Panc1 (cell line): ENCODE measurements around the gene NSUN2. TPM values are rescaled to one million over a fixed set of nuclear protein-coding genes. Genes with fewer than 3 reads are reported as not detected.

Experiments
- ATAC-seq: fragments of 200-7000 bp; cut with Tn5 transposase; 2 replicates; pipeline ENCODE4 v1.9.1; 2020; ENCODE audit warnings: mild to moderate bottlenecking, moderate library complexity
- BruUV-seq: library from RNA; stranded (reverse); fragments of 400-500 nt; replicated peaks from 2 replicates; lab custom pipeline; 2021; lab: Mats Ljungman, UMichigan
- CTCF ChIA-PET: fragments of 300-600 bp; sonication (Branson Sonifier 250); formaldehyde crosslinking; loops from one replicate; lab custom pipeline; 2022; ENCODE audit warnings: antibody characterized with exemption; lab: Charles Lee
- POLR2A ChIA-PET: fragments of 300-600 bp; sonication (Branson Sonifier 250); formaldehyde crosslinking; loops from one replicate; lab custom pipeline; 2022; ENCODE audit warnings: antibody characterized with exemption; lab: Charles Lee
- DNase-seq: peaks from one replicate; pipeline ENCODE4 v3.0.0-alpha.2; 2010; ENCODE audit warnings: low read depth, low spot score
- H3K27ac ChIP-seq: 2 replicates; pipeline ENCODE4 v1.5.1; 2011; ENCODE audit warnings: mild to moderate bottlenecking, low read length, inconsistent platforms
- H3K27me3 ChIP-seq: fragments of 200-500 bp; sonication (Bioruptor generic); 2 replicates; pipeline ENCODE4 v1.6.0; 2014; ENCODE audit warnings: low read length, inconsistent platforms; ENCODE audit not compliant: control insufficient read depth, insufficient read depth
- H3K36me3 ChIP-seq: fragments of 200-500 bp; sonication (Bioruptor generic); 2 replicates; pipeline ENCODE4 v1.5.1; 2014; ENCODE audit warnings: inconsistent platforms, mild to moderate bottlenecking, low read length, moderate library complexity; ENCODE audit not compliant: control insufficient read depth, insufficient read depth
- H3K4me1 ChIP-seq: 2 replicates; pipeline ENCODE4 v1.5.1; 2011; ENCODE audit warnings: inconsistent platforms, mild to moderate bottlenecking, low read length, moderate library complexity; ENCODE audit not compliant: control insufficient read depth, insufficient read depth
- H3K4me3 ChIP-seq, 2 experiments: 2 replicates each; pipeline ENCODE4 v1.5.1; 2011 to 2012; ENCODE audit warnings: low read depth in 2 of 2, low read length in 2 of 2, mild to moderate bottlenecking in 2 of 2, inconsistent platforms in 1 of 2, moderate library complexity in 1 of 2
- H3K9me3 ChIP-seq: fragments of 200-500 bp; sonication (Bioruptor generic); 2 replicates; pipeline ENCODE4 v1.5.1; 2014; ENCODE audit warnings: low read depth, mild to moderate bottlenecking, inconsistent platforms, low read length, moderate library complexity; ENCODE audit not compliant: control insufficient read depth, insufficient read depth
- POLR2AphosphoS5 ChIP-seq: IDR thresholded peaks from 2 replicates; pipeline ENCODE4 v1.6.1; 2012; ENCODE audit warnings: mild to moderate bottlenecking, low read depth, low read length, moderate library complexity
- SIN3A ChIP-seq: IDR thresholded peaks from 2 replicates; pipeline ENCODE4 v1.6.1; 2012; ENCODE audit warnings: low read depth, mild to moderate bottlenecking, low read length, moderate library complexity, borderline replicate concordance; ENCODE audit not compliant: insufficient read depth
- TCF7L2 ChIP-seq: IDR thresholded peaks from 2 replicates; pipeline ENCODE4 v1.6.1; 2011; ENCODE audit warnings: mild to moderate bottlenecking, low read depth, low read length, inconsistent platforms
- in situ Hi-C: cut with HindIII; loops from 2 replicates; pipeline ENCODE4 v1.10.0; 2016; ENCODE audit warnings: low sequenced_read_pairs, low pct_unique_long_range_greater_than_20kb
- intact Hi-C: fragments of 100-400 bp; cut with micrococcal nuclease; formaldehyde crosslinking; loops from one replicate; pipeline ENCODE4 v1.10.0; 2022; ENCODE audit not compliant: unreplicated experiment
- total RNA-seq: library from RNA; stranded (reverse); gene quantifications from one replicate; pipeline ENCODE4 v1.2.1, GENCODE V29; 2021; ENCODE audit not compliant: unreplicated experiment
- TF ChIP-seq, protein P1 (sequence below), 2 experiments: IDR thresholded peaks; 2 replicates each; pipeline ENCODE4 v1.6.1; 2011 to 2012; ENCODE audit warnings: low read depth in 2 of 2, control low read depth in 1 of 2, low read length in 1 of 2, mild to moderate bottlenecking in 1 of 2, moderate library complexity in 1 of 2; ENCODE audit not compliant: insufficient read depth in 1 of 2
- TF ChIP-seq, protein P2 (sequence below): fragments of 450-650 bp; IDR thresholded peaks from 2 replicates; pipeline ENCODE4 v1.5.1; 2017; ENCODE audit warnings: mild to moderate bottlenecking

NSUN2 gene
- total RNA-seq, 1 experiment from 2014 or later, result 125 TPM

DNA sequence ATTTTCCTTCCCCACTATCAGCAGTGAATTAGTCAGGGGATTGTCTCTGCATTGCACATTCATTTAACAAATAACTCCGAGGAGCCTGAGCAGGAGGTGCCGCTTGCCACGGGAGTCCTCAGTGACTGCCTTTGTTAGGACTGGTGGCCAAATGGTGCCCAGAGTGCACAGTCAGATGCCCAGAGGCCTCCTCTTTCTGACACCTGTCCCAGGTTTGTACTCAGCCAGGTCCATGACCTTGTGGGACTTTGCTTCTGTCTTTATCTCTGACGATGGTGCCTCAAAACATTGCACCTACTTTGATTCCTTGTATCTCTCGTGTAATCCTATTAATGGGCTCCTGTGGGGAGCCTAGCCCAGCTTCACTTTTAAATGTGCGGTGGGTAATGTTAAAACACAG, 4.7 kb upstream of the NSUN2 start:
- no peak overlapping the region for H3K27ac ChIP-seq

DNA sequence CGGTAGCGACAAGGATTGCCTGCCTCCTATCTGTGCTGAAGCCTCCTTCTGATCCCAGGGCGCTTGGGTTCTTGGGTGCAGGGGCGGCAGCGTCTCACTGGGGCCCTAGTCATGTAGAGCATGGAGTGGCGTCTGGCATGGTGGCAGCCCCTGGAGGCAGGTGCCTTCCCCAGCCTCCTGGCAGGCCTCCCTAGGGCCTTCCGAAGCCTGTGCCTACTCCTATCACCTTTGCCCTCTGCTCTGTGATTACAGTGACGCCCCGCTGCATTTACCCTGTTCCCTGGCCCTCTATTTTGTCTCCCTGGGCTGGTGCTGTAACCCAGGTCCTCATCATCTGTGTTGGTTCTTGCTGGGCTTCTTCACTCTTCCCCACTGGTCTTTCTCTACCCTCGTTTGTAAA, 4.2 kb upstream of the NSUN2 start:
- no peak for DNase-seq
- no peak overlapping the region for H3K27ac ChIP-seq

More for the DNA sequence above, 4.7 kb upstream of the NSUN2 start:
- no TSS peak for BruUV-seq
- ATAC-seq, result no peak
- intact Hi-C loops, result loop anchor here (10.0 kb wide), 2 partner anchors 77 to 107 kb away; partner anchors contain the start of gene TENT4A
- Histone ChIP-seq H3K36me3 (peaks cover under 1% of the 10 kb centered on the region), H3K27me3 (no peaks in the 10 kb centered on the region), H3K4me1 (peaks cover 26% of the 10 kb centered on the region), H3K9me3 (no peaks in the 10 kb centered on the region), H3K4me3 (no peak overlapping the region)
- TF ChIP-seq POLR2AphosphoS5 (no peak), TCF7L2 (no peak)
- TF ChIP-seq, protein P1, sequence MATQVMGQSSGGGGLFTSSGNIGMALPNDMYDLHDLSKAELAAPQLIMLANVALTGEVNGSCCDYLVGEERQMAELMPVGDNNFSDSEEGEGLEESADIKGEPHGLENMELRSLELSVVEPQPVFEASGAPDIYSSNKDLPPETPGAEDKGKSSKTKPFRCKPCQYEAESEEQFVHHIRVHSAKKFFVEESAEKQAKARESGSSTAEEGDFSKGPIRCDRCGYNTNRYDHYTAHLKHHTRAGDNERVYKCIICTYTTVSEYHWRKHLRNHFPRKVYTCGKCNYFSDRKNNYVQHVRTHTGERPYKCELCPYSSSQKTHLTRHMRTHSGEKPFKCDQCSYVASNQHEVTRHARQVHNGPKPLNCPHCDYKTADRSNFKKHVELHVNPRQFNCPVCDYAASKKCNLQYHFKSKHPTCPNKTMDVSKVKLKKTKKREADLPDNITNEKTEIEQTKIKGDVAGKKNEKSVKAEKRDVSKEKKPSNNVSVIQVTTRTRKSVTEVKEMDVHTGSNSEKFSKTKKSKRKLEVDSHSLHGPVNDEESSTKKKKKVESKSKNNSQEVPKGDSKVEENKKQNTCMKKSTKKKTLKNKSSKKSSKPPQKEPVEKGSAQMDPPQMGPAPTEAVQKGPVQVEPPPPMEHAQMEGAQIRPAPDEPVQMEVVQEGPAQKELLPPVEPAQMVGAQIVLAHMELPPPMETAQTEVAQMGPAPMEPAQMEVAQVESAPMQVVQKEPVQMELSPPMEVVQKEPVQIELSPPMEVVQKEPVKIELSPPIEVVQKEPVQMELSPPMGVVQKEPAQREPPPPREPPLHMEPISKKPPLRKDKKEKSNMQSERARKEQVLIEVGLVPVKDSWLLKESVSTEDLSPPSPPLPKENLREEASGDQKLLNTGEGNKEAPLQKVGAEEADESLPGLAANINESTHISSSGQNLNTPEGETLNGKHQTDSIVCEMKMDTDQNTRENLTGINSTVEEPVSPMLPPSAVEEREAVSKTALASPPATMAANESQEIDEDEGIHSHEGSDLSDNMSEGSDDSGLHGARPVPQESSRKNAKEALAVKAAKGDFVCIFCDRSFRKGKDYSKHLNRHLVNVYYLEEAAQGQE (IDR thresholded peaks at IDR 0.05; ENCODE audit: insufficient read depth in 1 of 2, low read depth in 2 of 2, low read length in 1 of 2), result no peak
- POLR2A ChIA-PET, result no interaction called here
- in situ Hi-C loops, result no loop called here
- DNase-seq, result no peak
- CTCF ChIA-PET, result no interaction called here

More for the DNA sequence above, 4.2 kb upstream of the NSUN2 start:
- BruUV-seq, result no TSS peak
- Histone ChIP-seq H3K9me3 (no peaks in the 10 kb centered on the region), H3K4me1 (peaks cover 26% of the 10 kb centered on the region), H3K27me3 (no peaks in the 10 kb centered on the region), H3K4me3 (no peak overlapping the region), H3K36me3 (peaks cover 6% of the 10 kb centered on the region)
- CTCF ChIA-PET, result no interaction called here
- intact Hi-C loops (loop anchor here (10.0 kb wide), 2 partner anchors 78 to 108 kb away; partner anchors contain the start of gene TENT4A), in situ Hi-C loops (no loop called here)
- no peak for ATAC-seq
- no peak for TF ChIP-seq SIN3A
- TF ChIP-seq TCF7L2, result no peak
- TF ChIP-seq POLR2AphosphoS5, result no peak
- TF ChIP-seq, protein P1 (IDR thresholded peaks at IDR 0.05; ENCODE audit: insufficient read depth in 1 of 2, low read depth in 2 of 2, low read length in 1 of 2), result no peak
- TF ChIP-seq, protein P2, sequence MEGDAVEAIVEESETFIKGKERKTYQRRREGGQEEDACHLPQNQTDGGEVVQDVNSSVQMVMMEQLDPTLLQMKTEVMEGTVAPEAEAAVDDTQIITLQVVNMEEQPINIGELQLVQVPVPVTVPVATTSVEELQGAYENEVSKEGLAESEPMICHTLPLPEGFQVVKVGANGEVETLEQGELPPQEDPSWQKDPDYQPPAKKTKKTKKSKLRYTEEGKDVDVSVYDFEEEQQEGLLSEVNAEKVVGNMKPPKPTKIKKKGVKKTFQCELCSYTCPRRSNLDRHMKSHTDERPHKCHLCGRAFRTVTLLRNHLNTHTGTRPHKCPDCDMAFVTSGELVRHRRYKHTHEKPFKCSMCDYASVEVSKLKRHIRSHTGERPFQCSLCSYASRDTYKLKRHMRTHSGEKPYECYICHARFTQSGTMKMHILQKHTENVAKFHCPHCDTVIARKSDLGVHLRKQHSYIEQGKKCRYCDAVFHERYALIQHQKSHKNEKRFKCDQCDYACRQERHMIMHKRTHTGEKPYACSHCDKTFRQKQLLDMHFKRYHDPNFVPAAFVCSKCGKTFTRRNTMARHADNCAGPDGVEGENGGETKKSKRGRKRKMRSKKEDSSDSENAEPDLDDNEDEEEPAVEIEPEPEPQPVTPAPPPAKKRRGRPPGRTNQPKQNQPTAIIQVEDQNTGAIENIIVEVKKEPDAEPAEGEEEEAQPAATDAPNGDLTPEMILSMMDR, result no peak
- POLR2A ChIA-PET, result no interaction called here
